Measurements from ENCODE around the gene CREBBP.

The CREBBP gene

DNA sequence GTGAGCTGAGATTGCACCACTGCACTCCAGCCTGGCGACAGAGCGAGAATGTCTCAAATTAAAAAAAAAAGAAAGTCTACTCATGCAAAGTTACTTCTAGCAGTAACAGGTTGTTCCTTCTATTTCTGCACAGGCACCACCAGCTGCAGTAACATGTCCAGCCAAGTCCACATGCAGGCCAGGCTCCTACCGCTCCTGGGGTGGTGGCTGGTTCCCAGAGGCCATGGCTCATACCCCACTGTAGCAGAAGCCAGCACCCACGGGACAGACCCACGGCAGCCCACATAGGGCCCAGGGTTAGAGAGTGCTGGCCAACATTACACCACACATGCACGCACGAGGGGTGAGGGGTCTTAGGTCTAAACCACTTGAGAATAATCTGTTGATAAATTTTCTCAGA, 136.5 kb downstream of the CREBBP start:
- TF ChIP-seq, protein P1, sequence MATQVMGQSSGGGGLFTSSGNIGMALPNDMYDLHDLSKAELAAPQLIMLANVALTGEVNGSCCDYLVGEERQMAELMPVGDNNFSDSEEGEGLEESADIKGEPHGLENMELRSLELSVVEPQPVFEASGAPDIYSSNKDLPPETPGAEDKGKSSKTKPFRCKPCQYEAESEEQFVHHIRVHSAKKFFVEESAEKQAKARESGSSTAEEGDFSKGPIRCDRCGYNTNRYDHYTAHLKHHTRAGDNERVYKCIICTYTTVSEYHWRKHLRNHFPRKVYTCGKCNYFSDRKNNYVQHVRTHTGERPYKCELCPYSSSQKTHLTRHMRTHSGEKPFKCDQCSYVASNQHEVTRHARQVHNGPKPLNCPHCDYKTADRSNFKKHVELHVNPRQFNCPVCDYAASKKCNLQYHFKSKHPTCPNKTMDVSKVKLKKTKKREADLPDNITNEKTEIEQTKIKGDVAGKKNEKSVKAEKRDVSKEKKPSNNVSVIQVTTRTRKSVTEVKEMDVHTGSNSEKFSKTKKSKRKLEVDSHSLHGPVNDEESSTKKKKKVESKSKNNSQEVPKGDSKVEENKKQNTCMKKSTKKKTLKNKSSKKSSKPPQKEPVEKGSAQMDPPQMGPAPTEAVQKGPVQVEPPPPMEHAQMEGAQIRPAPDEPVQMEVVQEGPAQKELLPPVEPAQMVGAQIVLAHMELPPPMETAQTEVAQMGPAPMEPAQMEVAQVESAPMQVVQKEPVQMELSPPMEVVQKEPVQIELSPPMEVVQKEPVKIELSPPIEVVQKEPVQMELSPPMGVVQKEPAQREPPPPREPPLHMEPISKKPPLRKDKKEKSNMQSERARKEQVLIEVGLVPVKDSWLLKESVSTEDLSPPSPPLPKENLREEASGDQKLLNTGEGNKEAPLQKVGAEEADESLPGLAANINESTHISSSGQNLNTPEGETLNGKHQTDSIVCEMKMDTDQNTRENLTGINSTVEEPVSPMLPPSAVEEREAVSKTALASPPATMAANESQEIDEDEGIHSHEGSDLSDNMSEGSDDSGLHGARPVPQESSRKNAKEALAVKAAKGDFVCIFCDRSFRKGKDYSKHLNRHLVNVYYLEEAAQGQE (IDR thresholded peaks at IDR 0.05; ENCODE audit: low read depth), result no peak
- TF ChIP-seq FOXM1 (IDR thresholded peaks at IDR 0.05; ENCODE audit: borderline replicate concordance, low read depth), result no peak
- no peak for TF ChIP-seq YY1 (IDR thresholded peaks at IDR 0.05; ENCODE audit: low read depth)
- TF ChIP-seq RAD21 (IDR thresholded peaks at IDR 0.05; ENCODE audit: low read depth), result no peak
- no peak for TF ChIP-seq EP300 (IDR thresholded peaks at IDR 0.05; ENCODE audit: borderline replicate concordance)
- no peak for TF ChIP-seq ZBTB7A (IDR thresholded peaks at IDR 0.05; ENCODE audit: low read depth)
- TF ChIP-seq, protein P2, sequence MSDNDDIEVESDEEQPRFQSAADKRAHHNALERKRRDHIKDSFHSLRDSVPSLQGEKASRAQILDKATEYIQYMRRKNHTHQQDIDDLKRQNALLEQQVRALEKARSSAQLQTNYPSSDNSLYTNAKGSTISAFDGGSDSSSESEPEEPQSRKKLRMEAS (IDR thresholded peaks at IDR 0.05), result no peak
- no peak for TF ChIP-seq USF1 (IDR thresholded peaks at IDR 0.05)
- no peak for TF ChIP-seq CEBPB (IDR thresholded peaks at IDR 0.05)
- no peak for TF ChIP-seq TEAD4 (IDR thresholded peaks at IDR 0.05)
- TF ChIP-seq EGR1 (IDR thresholded peaks at IDR 0.05), result no peak

- TF ChIP-seq RAD21 (IDR thresholded peaks at IDR 0.05; ENCODE audit: low read depth) (no peak), FOXM1 (IDR thresholded peaks at IDR 0.05; ENCODE audit: borderline replicate concordance, low read depth) (no peak), CEBPB (IDR thresholded peaks at IDR 0.05) (no peak), CREB1 (IDR thresholded peaks at IDR 0.05; ENCODE audit: low read depth) (no peak), USF1 (IDR thresholded peaks at IDR 0.05) (no peak), TEAD4 (IDR thresholded peaks at IDR 0.05) (no peak)
- TF ChIP-seq, protein P2 (IDR thresholded peaks at IDR 0.05), result no peak
Measured at GRCh38 chr16:3740934-3741333, 139.6 kb downstream of the CREBBP start.

DNA sequence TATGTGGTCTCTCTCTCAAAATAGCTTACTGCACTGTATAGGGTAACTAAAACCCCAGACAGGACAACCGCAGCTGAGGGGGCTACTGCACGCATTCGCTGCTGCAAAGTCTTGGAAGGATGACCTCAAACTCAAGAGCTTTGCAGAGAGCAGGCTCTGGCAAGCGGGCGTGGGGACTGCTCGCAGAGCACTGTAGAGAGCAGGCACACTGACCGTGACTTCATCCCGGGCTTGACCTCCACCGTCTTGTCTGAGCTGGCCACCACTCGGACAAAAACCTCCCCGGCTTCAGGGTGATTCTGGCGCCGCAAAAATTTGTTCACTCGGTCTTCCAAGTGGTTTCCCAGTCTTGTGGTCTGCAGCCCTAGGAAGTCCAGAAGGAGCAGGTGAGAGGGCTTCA, 140.3 kb downstream of the CREBBP start:
- TF ChIP-seq EP300 (IDR thresholded peaks at IDR 0.05; ENCODE audit: borderline replicate concordance) (no peak), CEBPB (IDR thresholded peaks at IDR 0.05) (no peak), TAF1 (IDR thresholded peaks at IDR 0.05; ENCODE audit: low read depth) (no peak), NFIC (IDR thresholded peaks at IDR 0.05) (no peak), ZBTB7A (IDR thresholded peaks at IDR 0.05; ENCODE audit: low read depth) (no peak), EGR1 (IDR thresholded peaks at IDR 0.05) (no peak), TEAD4 (IDR thresholded peaks at IDR 0.05) (no peak), YY1 (IDR thresholded peaks at IDR 0.05; ENCODE audit: low read depth) (no peak), TCF12 (IDR thresholded peaks at IDR 0.05; ENCODE audit: low read depth) (no peak), CREB1 (IDR thresholded peaks at IDR 0.05; ENCODE audit: low read depth) (no peak), USF1 (IDR thresholded peaks at IDR 0.05) (no peak), RAD21 (IDR thresholded peaks at IDR 0.05; ENCODE audit: low read depth) (no peak), FOXM1 (IDR thresholded peaks at IDR 0.05; ENCODE audit: borderline replicate concordance, low read depth) (no peak)
- TF ChIP-seq, protein P2 (IDR thresholded peaks at IDR 0.05), result no peak
- TF ChIP-seq, protein P1 (IDR thresholded peaks at IDR 0.05; ENCODE audit: low read depth), result no peak

DNA sequence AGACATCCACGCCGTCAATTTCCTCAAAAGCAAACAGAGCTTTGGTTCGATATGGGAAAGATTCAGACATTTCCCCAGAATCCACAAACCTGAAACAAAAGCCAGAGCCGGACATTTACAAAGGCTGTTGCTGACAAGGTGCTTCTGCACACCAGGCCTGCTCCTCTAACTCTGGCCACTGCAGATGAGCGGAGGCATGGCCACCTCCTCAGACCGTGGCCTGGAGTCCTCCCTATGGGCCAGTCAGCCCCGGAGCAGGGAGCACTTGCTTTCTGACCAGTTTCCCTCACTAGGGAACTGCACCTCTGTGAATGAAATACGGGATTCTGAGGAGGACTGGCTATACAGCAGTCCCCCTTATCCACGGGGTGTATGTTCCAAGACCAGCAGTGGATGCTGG, 140.9 kb downstream of the CREBBP start:
- TF ChIP-seq, protein P1 (IDR thresholded peaks at IDR 0.05; ENCODE audit: low read depth), result no peak
- TF ChIP-seq, protein P2 (IDR thresholded peaks at IDR 0.05), result no peak
- TF ChIP-seq NFIC (IDR thresholded peaks at IDR 0.05), result no peak
- TF ChIP-seq EGR1 (IDR thresholded peaks at IDR 0.05), result no peak
- TF ChIP-seq CEBPB (IDR thresholded peaks at IDR 0.05), result no peak
- no peak for TF ChIP-seq CREB1 (IDR thresholded peaks at IDR 0.05; ENCODE audit: low read depth)
- no peak for TF ChIP-seq FOXM1 (IDR thresholded peaks at IDR 0.05; ENCODE audit: borderline replicate concordance, low read depth)
- no peak for TF ChIP-seq TEAD4 (IDR thresholded peaks at IDR 0.05)
- TF ChIP-seq TCF12 (IDR thresholded peaks at IDR 0.05; ENCODE audit: low read depth), result no peak
- no peak for TF ChIP-seq TAF1 (IDR thresholded peaks at IDR 0.05; ENCODE audit: low read depth)
- no peak for TF ChIP-seq EP300 (IDR thresholded peaks at IDR 0.05; ENCODE audit: borderline replicate concordance)
- TF ChIP-seq YY1 (IDR thresholded peaks at IDR 0.05; ENCODE audit: low read depth), result no peak
- no peak for TF ChIP-seq ZBTB7A (IDR thresholded peaks at IDR 0.05; ENCODE audit: low read depth)
- no peak for TF ChIP-seq USF1 (IDR thresholded peaks at IDR 0.05)
- no peak for TF ChIP-seq RAD21 (IDR thresholded peaks at IDR 0.05; ENCODE audit: low read depth)

All from Ishikawa (cell line).